Erythroblast (primary cell): ENCODE measurements around the gene SH2D4B.

Experiments
- DNase-seq, 2 experiments: peaks; one replicate each; lab custom pipeline; 2025; lab: John Stamatoyannopoulos, UW
- GATA1 ChIP-seq: IDR thresholded peaks from 2 replicates; pipeline ENCODE4 v1.6.1; 2011; ENCODE audit warnings: low read depth, mild to moderate bottlenecking, control low read depth, low read length, moderate library complexity
- POLR2A ChIP-seq: IDR thresholded peaks from 2 replicates; pipeline ENCODE4 v1.6.1; 2011; ENCODE audit warnings: mild to moderate bottlenecking, low read length

SH2D4B gene

DNA sequence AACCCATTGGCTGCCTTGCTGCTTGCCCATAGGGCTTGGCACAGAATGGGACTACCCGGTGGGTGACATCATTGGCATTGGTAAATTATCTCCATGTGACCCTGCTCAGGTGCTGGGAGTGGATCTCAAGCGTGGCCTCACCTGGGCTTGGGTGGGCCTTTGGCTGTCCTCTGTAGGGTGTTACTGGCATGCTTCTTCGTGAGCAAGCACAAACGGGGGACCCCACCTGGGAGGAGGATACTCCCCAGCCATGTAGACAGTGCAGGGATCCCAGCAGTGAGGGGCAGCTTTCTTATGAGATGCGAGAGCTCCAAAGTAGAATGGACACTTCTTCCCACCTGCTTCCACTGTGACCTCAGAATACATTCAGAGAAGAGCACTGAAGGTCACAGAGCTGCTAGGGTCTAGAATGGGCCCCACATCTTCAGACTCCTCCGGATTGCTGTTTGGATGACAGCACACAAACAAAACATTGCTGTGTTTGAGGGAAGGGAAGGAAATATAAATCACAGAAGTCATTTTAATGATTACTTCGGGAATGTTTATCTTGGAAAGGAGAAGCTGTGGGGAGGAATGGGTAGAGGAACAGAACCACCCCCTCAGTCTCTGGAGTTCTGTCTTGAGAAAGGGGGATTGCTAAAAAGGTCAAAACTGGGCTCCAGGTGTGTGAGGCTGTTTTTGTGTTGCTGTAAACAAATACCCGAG lies 75.9 kb downstream of the SH2D4B start:
- DNase-seq, result no peak
- no peak for TF ChIP-seq POLR2A
- no peak for TF ChIP-seq GATA1

GRCh38 chr10:80614576-80615416 lies 77.1 kb downstream of the SH2D4B start:
- no peak for DNase-seq
- TF ChIP-seq GATA1 (no peak), POLR2A (no peak)

GRCh38 chr10:80617807-80618206 lies 80.1 kb downstream of the SH2D4B start:
- TF ChIP-seq GATA1 (no peak), POLR2A (no peak)
- DNase-seq, result no peak

DNA sequence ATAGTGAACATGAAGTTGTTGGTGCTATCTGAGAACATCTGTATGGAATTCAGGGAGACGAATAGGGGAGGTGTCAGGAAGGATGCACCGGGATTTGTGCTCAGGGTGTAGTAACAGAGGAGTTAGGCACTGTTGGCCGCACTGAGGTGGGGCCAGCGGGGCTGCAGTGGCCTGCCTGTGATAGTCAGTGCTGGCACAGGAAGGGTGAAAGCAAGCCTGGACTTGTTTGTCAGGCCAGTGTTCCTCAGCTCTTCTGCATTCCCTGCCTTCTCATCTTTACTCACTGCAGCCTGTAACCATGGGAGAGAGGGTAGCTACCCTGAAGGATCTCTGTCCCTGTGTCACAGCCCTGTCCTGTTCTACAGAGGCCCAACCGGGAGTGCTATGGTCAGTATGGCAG lies 81.3 kb downstream of the SH2D4B start:
- DNase-seq, result no peak
- TF ChIP-seq GATA1, result no peak
- TF ChIP-seq POLR2A, result no peak

GRCh38 chr10:80622153-80622552 lies 84.5 kb downstream of the SH2D4B start:
- DNase-seq, result no peak
- TF ChIP-seq POLR2A (no peak), GATA1 (no peak)

DNA sequence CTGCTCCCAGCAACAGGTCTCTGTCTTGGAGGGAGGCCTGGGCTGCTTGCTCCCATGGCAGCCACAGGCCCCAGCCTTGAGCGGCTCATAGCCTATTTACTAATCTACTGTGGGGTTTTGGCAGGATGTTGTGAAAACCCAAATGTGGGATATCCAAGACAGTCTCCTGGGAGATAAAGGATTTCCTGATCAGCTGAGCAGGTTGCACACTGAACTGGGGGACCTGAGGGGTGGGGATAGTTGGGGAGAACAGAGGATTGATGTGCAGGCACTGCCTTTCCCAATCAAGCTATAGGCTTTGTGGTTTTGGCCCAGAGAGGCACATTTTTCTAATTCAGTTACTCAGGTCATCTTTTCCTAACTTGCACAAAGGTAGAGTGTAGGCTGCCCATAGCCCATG lies 92.6 kb downstream of the SH2D4B start:
- TF ChIP-seq POLR2A (no peak), GATA1 (no peak)
- no peak for DNase-seq

DNA sequence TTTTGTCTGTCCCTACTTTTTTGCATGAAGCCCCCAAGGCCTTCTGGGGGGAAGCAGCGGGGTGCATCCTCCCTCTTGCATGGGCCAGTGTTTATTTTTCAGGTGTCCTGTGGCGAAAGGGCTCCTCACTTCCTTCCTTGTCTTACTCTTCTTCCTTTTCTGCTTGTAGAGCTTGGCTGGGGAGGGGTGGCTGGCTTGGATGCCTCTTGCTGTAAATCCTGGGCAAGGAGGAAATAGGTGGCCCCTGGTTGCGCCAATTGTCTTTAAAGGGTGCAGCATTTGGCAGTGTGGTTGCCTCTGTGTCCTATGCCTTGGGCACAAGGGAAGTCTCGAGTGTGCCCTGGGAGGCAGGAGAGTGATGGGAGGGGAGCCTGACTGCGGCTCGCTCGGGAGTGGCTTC lies 95.0 kb downstream of the SH2D4B start:
- TF ChIP-seq GATA1, result no peak
- TF ChIP-seq POLR2A, result no peak

DNA sequence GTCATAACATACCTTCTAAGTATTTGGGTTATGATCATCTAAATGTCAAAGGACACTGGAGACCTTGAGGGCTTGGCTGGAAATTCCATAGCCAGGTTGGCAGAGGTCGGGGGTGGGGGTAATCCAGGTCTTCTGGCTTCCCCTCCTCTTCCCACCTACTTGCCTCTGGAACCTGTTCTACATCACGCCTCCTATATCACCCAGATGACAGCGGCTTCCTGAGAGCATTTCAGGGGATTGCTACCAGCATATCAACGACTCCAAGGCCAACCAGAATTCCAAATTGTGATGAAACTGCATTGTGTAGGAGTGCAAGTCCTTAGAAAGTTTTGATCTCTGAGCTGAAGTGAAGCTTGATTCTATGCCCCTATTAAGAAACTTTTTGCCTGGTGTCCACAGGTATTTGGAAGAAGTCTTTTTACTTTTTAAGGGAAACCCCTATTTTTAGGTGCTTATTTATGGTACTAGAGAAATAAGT lies 95.7 kb downstream of the SH2D4B start:
- DNase-seq, result no peak
- TF ChIP-seq POLR2A (no peak), GATA1 (no peak)

More for the DNA sequence above, 95.0 kb downstream of the SH2D4B start:
- no peak for DNase-seq

DNA sequence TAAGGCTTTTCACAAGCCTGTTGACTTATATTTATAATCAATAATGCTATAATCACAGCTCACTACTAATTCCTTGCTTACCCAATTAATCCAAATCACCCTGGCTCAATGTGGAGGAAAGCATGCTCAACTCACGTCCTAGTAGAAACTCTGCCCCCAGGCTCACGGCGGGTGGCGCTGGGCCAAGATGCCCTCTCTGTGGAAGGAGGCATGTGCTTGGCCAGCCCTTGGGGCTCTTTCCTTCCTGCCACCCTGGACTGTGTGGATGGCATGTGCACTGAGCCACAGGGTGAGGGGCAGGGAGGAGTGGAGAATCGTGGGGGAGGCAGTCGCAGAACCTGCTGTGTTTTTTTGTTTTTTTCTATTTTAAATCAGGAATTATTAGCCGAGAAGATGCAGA lies 96.2 kb downstream of the SH2D4B start:
- no peak for DNase-seq
- TF ChIP-seq POLR2A, result no peak
- TF ChIP-seq GATA1, result no peak

DNA sequence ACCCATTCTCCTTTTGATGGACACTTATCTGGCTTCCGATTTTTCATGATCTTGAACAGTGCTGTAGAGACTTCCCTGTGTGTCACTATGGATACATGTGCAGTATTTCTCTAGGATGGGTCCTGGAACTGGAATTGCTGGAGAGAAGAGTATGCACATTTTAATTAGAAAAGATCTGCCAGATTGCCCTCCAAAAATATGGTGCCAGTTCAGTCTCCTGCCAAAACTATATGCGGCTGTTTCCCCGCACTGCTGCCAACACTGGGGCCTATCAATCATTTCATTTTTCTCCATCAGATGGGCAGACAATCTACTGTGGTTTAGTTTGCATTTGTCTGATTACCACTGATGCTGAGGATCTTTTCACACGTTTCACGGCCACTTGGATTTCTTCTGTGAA lies 105.0 kb downstream of the SH2D4B start:
- no peak for DNase-seq
- no peak for TF ChIP-seq POLR2A
- TF ChIP-seq GATA1, result no peak

DNA sequence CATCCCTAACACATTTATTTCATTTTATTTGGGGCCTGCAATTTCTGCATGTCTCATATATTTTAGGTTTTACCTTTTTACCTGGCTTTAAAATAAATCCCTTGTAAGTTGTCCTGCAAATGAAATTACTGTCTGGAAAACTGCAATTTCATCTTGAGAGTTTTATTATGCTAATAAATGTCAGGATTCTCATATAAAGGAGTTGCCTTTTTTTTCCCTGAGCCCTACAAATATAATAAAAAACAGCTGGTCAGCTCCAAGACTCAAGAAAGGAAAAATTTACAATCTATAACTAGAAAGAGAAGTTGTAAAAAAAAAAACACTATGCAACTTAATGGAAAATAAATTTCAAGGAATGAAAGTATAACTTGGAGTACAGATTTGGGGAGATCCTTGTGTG lies 108.7 kb downstream of the SH2D4B start:
- no peak for DNase-seq
- TF ChIP-seq POLR2A, result no peak
- no peak for TF ChIP-seq GATA1

DNA sequence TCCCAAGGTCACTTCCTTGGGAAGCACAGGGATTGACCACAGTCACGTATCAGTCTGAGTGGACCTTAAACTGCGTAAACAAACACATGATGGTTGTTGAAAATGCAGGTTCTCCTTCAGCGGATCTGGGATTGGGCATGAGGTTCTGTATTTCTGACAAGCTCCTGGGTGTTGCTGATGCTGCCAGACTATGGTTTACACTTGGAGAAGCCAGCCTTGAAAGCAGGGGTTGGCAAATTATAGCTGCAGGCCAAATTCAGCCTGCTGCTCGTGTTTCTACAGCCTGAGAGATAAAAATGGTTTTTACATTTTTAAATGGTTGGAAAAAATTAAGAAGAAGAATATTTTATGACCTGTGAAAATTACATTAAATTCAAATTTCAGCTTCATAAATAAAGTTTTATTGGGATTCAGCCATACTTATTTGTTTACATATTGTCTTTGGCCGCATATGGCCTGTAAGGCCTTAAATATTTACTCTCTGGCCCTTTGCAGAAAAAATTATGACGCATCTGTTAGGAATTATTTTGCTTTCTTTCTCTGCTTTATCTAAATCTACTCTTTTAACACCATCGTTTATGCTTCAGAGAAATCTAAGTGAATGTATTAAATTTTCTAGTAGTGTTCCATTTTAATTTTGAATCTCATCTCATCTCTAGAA lies 109.6 kb downstream of the SH2D4B start:
- no peak for TF ChIP-seq POLR2A
- TF ChIP-seq GATA1, result no peak
- no peak for DNase-seq

DNA sequence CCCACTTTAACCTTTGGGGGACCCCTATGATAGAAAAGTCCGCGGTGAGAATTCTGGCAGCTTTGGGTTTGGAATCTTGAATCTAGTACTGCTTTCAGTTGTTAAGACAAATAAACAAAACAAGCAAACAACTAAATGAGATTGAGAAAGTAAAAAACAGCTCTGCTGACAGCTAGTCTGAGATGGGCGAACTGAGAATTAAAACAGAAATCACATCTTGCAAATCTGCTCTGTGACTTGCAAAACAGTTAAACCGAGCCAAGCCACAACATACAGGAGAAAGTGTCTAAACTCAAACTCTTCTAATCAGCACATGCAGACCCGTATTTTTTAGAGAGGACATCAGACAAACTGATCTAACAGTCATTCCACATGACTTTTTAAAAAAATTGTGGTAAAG lies 110.4 kb downstream of the SH2D4B start:
- DNase-seq, result no peak
- no peak for TF ChIP-seq GATA1
- TF ChIP-seq POLR2A, result no peak

DNA sequence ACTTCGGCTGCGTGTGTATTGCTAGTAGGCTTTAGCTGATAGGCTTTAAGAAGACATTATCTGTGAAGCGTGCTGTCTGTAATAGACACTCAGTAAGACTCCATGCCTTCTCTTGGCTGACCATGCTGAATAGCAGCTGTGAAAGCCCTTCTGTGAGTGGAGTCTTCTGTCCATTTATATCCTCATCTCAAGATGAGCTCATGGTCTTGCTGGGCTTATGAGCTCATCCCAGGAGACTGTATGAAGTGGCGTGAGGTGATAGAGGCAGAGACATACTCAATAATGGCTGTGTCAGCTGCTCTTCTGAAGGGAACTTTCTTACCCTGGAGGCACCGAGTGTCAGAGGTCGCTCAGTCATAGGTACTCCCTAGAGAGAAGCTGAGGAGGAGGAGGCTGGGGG lies 111.5 kb downstream of the SH2D4B start:
- no peak for DNase-seq
- no peak for TF ChIP-seq GATA1
- no peak for TF ChIP-seq POLR2A
